ENCODE measurements around the gene WDR31. TPM values are rescaled to one million over a fixed set of nuclear protein-coding genes. Genes with fewer than 3 reads are reported as not detected.
"Not testable (repeated sequence)": the region's sequence is repeated elsewhere in the genome, so short reads cannot be mapped to it uniquely, and the experiment has no call there.

The WDR31 gene
- total RNA-seq, 1 donor from 2014 or later: 2.0 TPM

GRCh38 chr9:113372059-113372458 lies 32.0 kb upstream of the WDR31 start:
- Histone ChIP-seq H3K9me3 (no peaks in the 10 kb centered on the region), H3K4me1 (peaks cover 16% of the 10 kb centered on the region), H3K27me3 (no peaks in the 10 kb centered on the region), H3K36me3 (peaks cover 0 to 17% of the 10 kb centered on the region in 2 donors), H3K27ac (no peak overlapping the region), H3K4me3 (no peak overlapping the region)
- no peak for TF ChIP-seq POLR2A (IDR thresholded peaks at IDR 0.05)
- no peak for TF ChIP-seq POLR2AphosphoS5 (IDR thresholded peaks at IDR 0.05; ENCODE audit: insufficient read depth in 1 of 2, low read depth in 1 of 2)
- TF ChIP-seq CTCF (IDR thresholded peaks at IDR 0.05): no peak
- no peak for DNase-seq (ENCODE audit: extremely low spot score in 2 of 2)
- intact Hi-C loops (cut with DNase I): no loop called here

GRCh38 chr9:113370806-113371325 lies 30.8 kb upstream of the WDR31 start:
- TF ChIP-seq CTCF (IDR thresholded peaks at IDR 0.05) (no peak), POLR2A (IDR thresholded peaks at IDR 0.05) (no peak), POLR2AphosphoS5 (IDR thresholded peaks at IDR 0.05; ENCODE audit: insufficient read depth in 1 of 2, low read depth in 1 of 2) (no peak)
- Histone ChIP-seq H3K27me3 (no peaks in the 10 kb centered on the region), H3K4me3 (no peak overlapping the region), H3K9me3 (no peaks in the 10 kb centered on the region), H3K4me1 (peaks cover 14% of the 10 kb centered on the region), H3K27ac (no peak overlapping the region), H3K36me3 (peaks cover 0 to 17% of the 10 kb centered on the region in 2 donors)
- intact Hi-C loops (cut with DNase I): no loop called here
- DNase-seq (ENCODE audit: extremely low spot score in 2 of 2): no peak

GRCh38 chr9:113369855-113370140 lies 29.7 kb upstream of the WDR31 start:
- Histone ChIP-seq H3K27me3 (no peaks in the 10 kb centered on the region), H3K27ac (no peak overlapping the region), H3K4me1 (peaks cover 3% of the 10 kb centered on the region), H3K36me3 (peaks cover 0 to 17% of the 10 kb centered on the region in 2 donors), H3K9me3 (no peaks in the 10 kb centered on the region), H3K4me3 (no peak overlapping the region)
- TF ChIP-seq POLR2A (IDR thresholded peaks at IDR 0.05) (no peak), POLR2AphosphoS5 (IDR thresholded peaks at IDR 0.05; ENCODE audit: insufficient read depth in 1 of 2, low read depth in 1 of 2) (no peak), CTCF (IDR thresholded peaks at IDR 0.05) (no peak)
- DNase-seq (ENCODE audit: extremely low spot score in 2 of 2): no peak
- intact Hi-C loops (cut with DNase I): no loop called here

GRCh38 chr9:113368982-113369854 lies 29.1 kb upstream of the WDR31 start:
- DNase-seq (ENCODE audit: extremely low spot score in 2 of 2): no peak
- Histone ChIP-seq H3K27ac (no peak overlapping the region), H3K4me3 (no peak overlapping the region), H3K9me3 (no peaks in the 10 kb centered on the region), H3K36me3 (peaks cover 0 to 16% of the 10 kb centered on the region in 2 donors), H3K4me1 (no peaks in the 10 kb centered on the region), H3K27me3 (no peaks in the 10 kb centered on the region)
- TF ChIP-seq POLR2A (IDR thresholded peaks at IDR 0.05): no peak
- TF ChIP-seq POLR2AphosphoS5 (IDR thresholded peaks at IDR 0.05; ENCODE audit: insufficient read depth in 1 of 2, low read depth in 1 of 2): no peak
- no peak for TF ChIP-seq CTCF (IDR thresholded peaks at IDR 0.05)
- intact Hi-C loops (cut with DNase I): no loop called here

- Histone ChIP-seq H3K9me3 (no peaks in the 10 kb centered on the region), H3K27me3 (no peaks in the 10 kb centered on the region), H3K27ac (no peak overlapping the region), H3K4me1 (no peaks in the 10 kb centered on the region), H3K36me3 (peaks cover 0 to 9% of the 10 kb centered on the region in 2 donors), H3K4me3 (no peak overlapping the region)
- intact Hi-C loops (cut with DNase I): no loop called here
- DNase-seq (ENCODE audit: extremely low spot score in 2 of 2): no peak
- TF ChIP-seq CTCF (IDR thresholded peaks at IDR 0.05) (no peak), POLR2A (IDR thresholded peaks at IDR 0.05) (no peak), POLR2AphosphoS5 (IDR thresholded peaks at IDR 0.05; ENCODE audit: insufficient read depth in 1 of 2, low read depth in 1 of 2) (no peak)
These were observed 28.4 kb upstream of the WDR31 start for GRCh38 chr9:113368348-113368981.

- H3K36me3 ChIP-seq; H3K4me1 ChIP-seq; H3K27ac ChIP-seq; H3K4me3 ChIP-seq; H3K27me3 ChIP-seq; H3K9me3 ChIP-seq; intact Hi-C loops (cut with DNase I); DNase-seq (ENCODE audit: extremely low spot score in 2 of 2): not testable (repeated sequence)
These were observed 25.6 kb upstream of the WDR31 start for GRCh38 chr9:113365652-113366051.

All from vagina (tissue), 2 donors.